ENCODE results near the gene PRR11.
"Not testable (repeated sequence)": the region's sequence is repeated elsewhere in the genome, so short reads cannot be mapped to it uniquely, and the experiment has no call there.

The PRR11 gene

DNA sequence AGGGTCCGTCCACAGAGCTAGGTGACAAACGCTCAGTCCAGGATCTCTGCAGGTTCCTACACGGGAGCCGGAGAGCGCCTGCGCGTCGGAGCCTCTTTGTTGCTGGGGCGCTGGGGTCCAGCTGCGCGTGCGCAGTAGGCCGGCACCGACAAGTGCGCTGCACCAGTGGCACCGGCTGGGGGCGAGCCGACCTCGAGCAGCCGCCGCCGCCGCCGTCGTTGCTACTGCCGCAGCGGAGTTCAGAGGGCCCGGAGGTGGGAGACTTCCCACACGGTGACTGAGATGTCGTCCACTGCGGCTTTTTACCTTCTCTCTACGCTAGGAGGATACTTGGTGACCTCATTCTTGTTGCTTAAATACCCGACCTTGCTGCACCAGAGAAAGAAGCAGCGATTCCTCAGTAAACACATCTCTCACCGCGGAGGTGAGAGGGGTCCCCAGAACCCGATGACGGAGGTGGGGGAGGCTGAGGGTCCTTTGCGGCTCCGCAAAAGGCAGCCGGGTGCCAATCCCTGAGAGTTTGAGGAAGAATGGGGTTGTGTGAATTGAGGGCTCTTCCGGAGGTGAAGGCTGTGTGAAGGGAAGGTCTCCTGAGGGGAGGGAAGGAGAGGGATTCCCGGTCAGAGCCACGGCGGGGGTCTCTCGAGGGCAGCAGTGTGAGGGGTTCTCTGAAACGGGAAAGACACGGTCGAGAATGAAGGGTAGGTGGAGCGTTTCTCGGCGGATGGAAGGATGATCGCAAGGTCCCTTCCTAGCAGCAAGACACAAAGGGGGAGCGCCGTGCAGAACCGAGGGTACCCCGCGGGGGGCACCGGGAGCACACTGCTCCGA is 65.0 kb downstream of the PRR11 start, which contains the start of gene GDPD1:
TSS of gene GDPD1 (plus strand) at position 184 of the 831 bp plus-strand sequence. CDS start at position 283, 99 bp downstream.
- H3K4me3 Mint-ChIP-seq = peak within 1 kb of the TSS; percentile 91
- H3K9me3 Mint-ChIP-seq = no peaks in the 10 kb centered on the region
- peaks cover 19% of the 10 kb centered on the region for H3K4me1 Mint-ChIP-seq (ENCODE audit: low read depth)
- no peaks in the 10 kb centered on the region for H3K27me3 Mint-ChIP-seq
- peak within 1 kb of the TSS; percentile 89 for H3K27ac Mint-ChIP-seq
- no peaks in the 10 kb centered on the region for H3K36me3 Mint-ChIP-seq (ENCODE audit: low read depth)

- H3K4me3 Mint-ChIP-seq = peak overlapping the region; percentile 91
- no peaks in the 10 kb centered on the region for H3K9me3 Mint-ChIP-seq
- H3K4me1 Mint-ChIP-seq (ENCODE audit: low read depth) = peaks cover 19% of the 10 kb centered on the region
- H3K27me3 Mint-ChIP-seq = no peaks in the 10 kb centered on the region
- no peaks in the 10 kb centered on the region for H3K36me3 Mint-ChIP-seq (ENCODE audit: low read depth)
- peak overlapping the region; percentile 89 for H3K27ac Mint-ChIP-seq
Observed at GRCh38 chr17:59221159-59221847, 65.8 kb downstream of the PRR11 start.

GRCh38 chr17:59223813-59224212 is 68.3 kb downstream of the PRR11 start:
- no peak overlapping the region for H3K4me3 Mint-ChIP-seq
- peaks cover 19% of the 10 kb centered on the region for H3K4me1 Mint-ChIP-seq (ENCODE audit: low read depth)
- H3K27ac Mint-ChIP-seq = no peak overlapping the region
- H3K27me3 Mint-ChIP-seq = no peaks in the 10 kb centered on the region
- H3K36me3 Mint-ChIP-seq (ENCODE audit: low read depth) = no peaks in the 10 kb centered on the region
- no peaks in the 10 kb centered on the region for H3K9me3 Mint-ChIP-seq

DNA sequence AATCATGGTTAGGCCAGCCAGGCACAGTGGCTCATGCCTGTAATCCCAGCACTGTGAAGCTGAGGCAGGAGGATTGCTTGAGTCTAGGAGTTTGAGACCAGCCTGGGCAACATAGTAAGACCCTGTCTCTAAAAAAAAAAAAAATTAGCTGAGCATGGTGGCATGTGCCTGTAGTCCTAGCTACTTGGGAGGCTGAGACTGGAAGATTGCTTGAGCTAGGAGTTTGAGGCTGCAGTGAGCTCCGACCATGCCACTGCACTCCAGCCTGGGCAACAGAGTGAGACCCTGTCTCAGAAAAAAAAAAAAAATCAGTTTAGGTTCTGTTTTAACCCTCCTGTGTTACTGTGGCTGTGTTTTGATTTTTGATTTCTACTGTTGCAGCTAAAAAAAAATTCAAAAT is 73.0 kb downstream of the PRR11 start:
- H3K4me3 Mint-ChIP-seq; H3K36me3 Mint-ChIP-seq (ENCODE audit: low read depth); H3K27me3 Mint-ChIP-seq: not testable (repeated sequence)

GRCh38 chr17:59230764-59231163 is 75.2 kb downstream of the PRR11 start:
- no peak overlapping the region for H3K27ac Mint-ChIP-seq
- no peak overlapping the region for H3K4me3 Mint-ChIP-seq
- no peaks in the 10 kb centered on the region for H3K4me1 Mint-ChIP-seq (ENCODE audit: low read depth)
- no peaks in the 10 kb centered on the region for H3K9me3 Mint-ChIP-seq
- no peaks in the 10 kb centered on the region for H3K27me3 Mint-ChIP-seq
- H3K36me3 Mint-ChIP-seq (ENCODE audit: low read depth) = no peaks in the 10 kb centered on the region

More for the DNA sequence above, 73.0 kb downstream of the PRR11 start:
- not testable (repeated sequence) for H3K9me3 Mint-ChIP-seq; H3K4me1 Mint-ChIP-seq (ENCODE audit: low read depth); H3K27ac Mint-ChIP-seq

DNA sequence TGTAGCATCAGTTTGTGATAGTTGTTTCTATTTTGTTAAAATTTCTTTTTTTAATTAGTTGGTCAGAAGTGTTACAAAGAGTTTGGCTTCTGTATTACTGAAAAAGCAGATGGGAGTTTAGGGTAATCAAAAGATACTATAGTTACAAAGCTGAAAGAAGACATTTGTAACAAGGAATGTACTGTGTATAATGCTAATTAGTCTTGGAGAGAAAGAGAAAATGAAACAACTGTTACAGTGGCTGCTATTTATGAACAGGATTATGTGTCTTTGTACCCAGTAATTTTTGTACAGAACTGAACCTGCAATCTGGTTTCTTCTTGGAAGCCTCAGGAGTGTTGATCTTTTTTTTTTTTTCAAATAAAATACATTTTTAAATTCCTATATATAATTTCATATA is 79.1 kb downstream of the PRR11 start:
- Mint-ChIP-seq H3K36me3 (ENCODE audit: low read depth) (no peaks in the 10 kb centered on the region), H3K4me1 (ENCODE audit: low read depth) (no peaks in the 10 kb centered on the region), H3K9me3 (no peaks in the 10 kb centered on the region), H3K4me3 (no peak overlapping the region), H3K27me3 (no peaks in the 10 kb centered on the region), H3K27ac (no peak overlapping the region)

- no peak overlapping the region for H3K27ac Mint-ChIP-seq
- H3K27me3 Mint-ChIP-seq = no peaks in the 10 kb centered on the region
- H3K4me3 Mint-ChIP-seq = no peak overlapping the region
- no peaks in the 10 kb centered on the region for H3K36me3 Mint-ChIP-seq (ENCODE audit: low read depth)
- H3K4me1 Mint-ChIP-seq (ENCODE audit: low read depth) = no peaks in the 10 kb centered on the region
- H3K9me3 Mint-ChIP-seq = no peaks in the 10 kb centered on the region
Observed at GRCh38 chr17:59238906-59239305, 83.4 kb downstream of the PRR11 start.

- no peak overlapping the region for H3K27ac Mint-ChIP-seq
- no peaks in the 10 kb centered on the region for H3K36me3 Mint-ChIP-seq (ENCODE audit: low read depth)
- H3K4me3 Mint-ChIP-seq = no peak overlapping the region
- H3K9me3 Mint-ChIP-seq = no peaks in the 10 kb centered on the region
- no peaks in the 10 kb centered on the region for H3K4me1 Mint-ChIP-seq (ENCODE audit: low read depth)
- H3K27me3 Mint-ChIP-seq = no peaks in the 10 kb centered on the region
Observed at GRCh38 chr17:59244081-59244480, 88.5 kb downstream of the PRR11 start.
